ENCODE data around the gene TAF1. TPM values are rescaled to one million over a fixed set of nuclear protein-coding genes. Genes with fewer than 3 reads are reported as not detected.
"Not testable (repeated sequence)": the region's sequence is repeated elsewhere in the genome, so short reads cannot be mapped to it uniquely, and the experiment has no call there.

Gene TAF1
- total RNA-seq, 4 donors from 2014 or later = 36.0 to 59.4 (median 48.8) TPM

- Histone ChIP-seq H3K4me1 (peaks cover 0 to 11% of the 10 kb centered on the region in 2 donors), H3K27ac (peak overlapping the region; percentile 66 to 71 (median 71)), H3K27me3 (no peaks in the 10 kb centered on the region), H3K4me3 (replicated peaks in 1 of 3) (peak overlapping the region; percentile 33 to 64 (median 39)), H3K36me3 (peaks cover 0 to 5% of the 10 kb centered on the region in 2 donors), H3K9me3 (no peaks in the 10 kb centered on the region)
- intact Hi-C loops (cut with DNase I) = no loop called here
- WGBS, 2 donors = 0 to 1% methylated on average over 17 to 19 of the region's 36 CpGs
- peak; percentile 12 to 23 for DNase-seq
- TF ChIP-seq CTCF (IDR thresholded peaks at IDR 0.05) (no peak), POLR2A (IDR thresholded peaks at IDR 0.05) (no peak)
These were observed 608 bp downstream of the TAF1 start for GRCh38 chrX:71366674-71367256.

- intact Hi-C loops (cut with DNase I) = no loop called here
- 27 to 47% methylated on average over 11 to 14 of the region's 14 CpGs for WGBS, 2 donors
- no peak overlapping the region for H3K27ac ChIP-seq
- no peaks in the 10 kb centered on the region for H3K9me3 ChIP-seq
- no peak for TF ChIP-seq POLR2A (IDR thresholded peaks at IDR 0.05)
- no peak for TF ChIP-seq CTCF (IDR thresholded peaks at IDR 0.05)
- H3K27me3 ChIP-seq = no peaks in the 10 kb centered on the region
- peaks cover 0 to 11% of the 10 kb centered on the region in 2 donors for H3K4me1 ChIP-seq
- DNase-seq = no peak
- H3K4me3 ChIP-seq (replicated peaks in 1 of 3) = peak overlapping the region in 1 of 3 donors; percentile 64
- peaks cover 0 to 5% of the 10 kb centered on the region in 2 donors for H3K36me3 ChIP-seq
These were observed 1.2 kb downstream of the TAF1 start for GRCh38 chrX:71367396-71367795.

GRCh38 chrX:71372388-71372787, 6.2 kb downstream of the TAF1 start:
- no peak for TF ChIP-seq POLR2A (IDR thresholded peaks at IDR 0.05)
- TF ChIP-seq CTCF (IDR thresholded peaks at IDR 0.05) = no peak
- DNase-seq = no peak
- Histone ChIP-seq H3K9me3 (no peaks in the 10 kb centered on the region), H3K4me3 (replicated peaks in 1 of 3) (no peak overlapping the region), H3K27me3 (no peaks in the 10 kb centered on the region), H3K4me1 (peaks cover 0 to 11% of the 10 kb centered on the region in 2 donors), H3K27ac (no peak overlapping the region), H3K36me3 (peaks cover 0 to 25% of the 10 kb centered on the region in 2 donors)
- WGBS, 2 donors = 91 to 96% methylated on average over 4 of the region's 4 CpGs
- intact Hi-C loops (cut with DNase I) = no loop called here

- no peaks in the 10 kb centered on the region for H3K4me1 ChIP-seq
- 48 to 67% methylated on average over 3 of the region's 3 CpGs for WGBS, 2 donors
- no peak overlapping the region for H3K4me3 ChIP-seq (replicated peaks in 1 of 3)
- TF ChIP-seq POLR2A (IDR thresholded peaks at IDR 0.05) = no peak
- TF ChIP-seq CTCF (IDR thresholded peaks at IDR 0.05) = no peak
- peaks cover 9 to 57% of the 10 kb centered on the region in 2 donors for H3K36me3 ChIP-seq
- intact Hi-C loops (cut with DNase I) = no loop called here
- DNase-seq = no peak
- no peaks in the 10 kb centered on the region for H3K9me3 ChIP-seq
- H3K27ac ChIP-seq = no peak overlapping the region
- no peaks in the 10 kb centered on the region for H3K27me3 ChIP-seq
These were observed 12.6 kb downstream of the TAF1 start for GRCh38 chrX:71378732-71379131.

GRCh38 chrX:71391725-71392124, 25.6 kb downstream of the TAF1 start:
- H3K9me3 ChIP-seq; H3K4me1 ChIP-seq; intact Hi-C loops (cut with DNase I); DNase-seq; H3K27me3 ChIP-seq; H3K4me3 ChIP-seq (replicated peaks in 1 of 3); H3K27ac ChIP-seq: not testable (repeated sequence)
- peaks cover 26 to 56% of the 10 kb centered on the region in 2 donors for H3K36me3 ChIP-seq
- 92 to 96% methylated on average over 3 to 4 of the region's 4 CpGs for WGBS, 2 donors
